ENCODE results near the gene ABCC9.
"Not testable (repeated sequence)": the region's sequence is repeated elsewhere in the genome, so short reads cannot be mapped to it uniquely, and the experiment has no call there.

The ABCC9 gene

GRCh38 chr12:21812340-21812739, 128.9 kb downstream of the ABCC9 start:
- H3K27ac ChIP-seq (ENCODE audit: low read depth in 2 of 2, low read length in 2 of 2); H3K9ac ChIP-seq (ENCODE audit: low read depth in 1 of 2, low read length in 2 of 2); H3K4me3 ChIP-seq (ENCODE audit: low read length in 2 of 2); H3K4me1 ChIP-seq (ENCODE audit: control insufficient read depth in 2 of 2, insufficient read depth in 2 of 2, low read length in 2 of 2); H3K27me3 ChIP-seq (ENCODE audit: control insufficient read depth in 2 of 2, insufficient read depth in 2 of 2, low read length in 2 of 2); H3K9me3 ChIP-seq (ENCODE audit: control insufficient read depth in 2 of 2, low read length in 2 of 2); H3K36me3 ChIP-seq (ENCODE audit: control insufficient read depth in 2 of 2, insufficient read depth in 2 of 2, low read length in 2 of 2): not testable (repeated sequence)

GRCh38 chr12:21809100-21809499, 132.1 kb downstream of the ABCC9 start:
- Histone ChIP-seq H3K9ac (ENCODE audit: low read depth in 1 of 2, low read length in 2 of 2) (no peak overlapping the region), H3K27me3 (ENCODE audit: control insufficient read depth in 2 of 2, insufficient read depth in 2 of 2, low read length in 2 of 2) (no peaks in the 10 kb centered on the region), H3K27ac (ENCODE audit: low read depth in 2 of 2, low read length in 2 of 2) (no peak overlapping the region), H3K9me3 (ENCODE audit: control insufficient read depth in 2 of 2, low read length in 2 of 2) (no peaks in the 10 kb centered on the region), H3K4me1 (ENCODE audit: control insufficient read depth in 2 of 2, insufficient read depth in 2 of 2, low read length in 2 of 2) (no peaks in the 10 kb centered on the region), H3K4me3 (ENCODE audit: low read length in 2 of 2) (no peak overlapping the region), H3K36me3 (ENCODE audit: control insufficient read depth in 2 of 2, insufficient read depth in 2 of 2, low read length in 2 of 2) (no peaks in the 10 kb centered on the region)

- Histone ChIP-seq H3K27me3 (ENCODE audit: control insufficient read depth in 2 of 2, insufficient read depth in 2 of 2, low read length in 2 of 2) (no peaks in the 10 kb centered on the region), H3K9ac (ENCODE audit: low read depth in 1 of 2, low read length in 2 of 2) (no peak overlapping the region), H3K9me3 (ENCODE audit: control insufficient read depth in 2 of 2, low read length in 2 of 2) (no peaks in the 10 kb centered on the region), H3K27ac (ENCODE audit: low read depth in 2 of 2, low read length in 2 of 2) (no peak overlapping the region), H3K4me1 (ENCODE audit: control insufficient read depth in 2 of 2, insufficient read depth in 2 of 2, low read length in 2 of 2) (no peaks in the 10 kb centered on the region), H3K36me3 (ENCODE audit: control insufficient read depth in 2 of 2, insufficient read depth in 2 of 2, low read length in 2 of 2) (no peaks in the 10 kb centered on the region), H3K4me3 (ENCODE audit: low read length in 2 of 2) (no peak overlapping the region)
Observed at GRCh38 chr12:21806255-21806654, 135.0 kb downstream of the ABCC9 start.

GRCh38 chr12:21801522-21802288, 139.5 kb downstream of the ABCC9 start:
- Histone ChIP-seq H3K27ac (ENCODE audit: low read depth in 2 of 2, low read length in 2 of 2) (no peak overlapping the region), H3K9me3 (ENCODE audit: control insufficient read depth in 2 of 2, low read length in 2 of 2) (no peaks in the 10 kb centered on the region), H3K9ac (ENCODE audit: low read depth in 1 of 2, low read length in 2 of 2) (no peak overlapping the region), H3K36me3 (ENCODE audit: control insufficient read depth in 2 of 2, insufficient read depth in 2 of 2, low read length in 2 of 2) (no peaks in the 10 kb centered on the region), H3K4me3 (ENCODE audit: low read length in 2 of 2) (no peak overlapping the region), H3K4me1 (ENCODE audit: control insufficient read depth in 2 of 2, insufficient read depth in 2 of 2, low read length in 2 of 2) (no peaks in the 10 kb centered on the region), H3K27me3 (ENCODE audit: control insufficient read depth in 2 of 2, insufficient read depth in 2 of 2, low read length in 2 of 2) (no peaks in the 10 kb centered on the region)

GRCh38 chr12:21800011-21800410, 141.2 kb downstream of the ABCC9 start:
- no peaks in the 10 kb centered on the region for H3K4me1 ChIP-seq (ENCODE audit: control insufficient read depth in 2 of 2, insufficient read depth in 2 of 2, low read length in 2 of 2)
- no peaks in the 10 kb centered on the region for H3K36me3 ChIP-seq (ENCODE audit: control insufficient read depth in 2 of 2, insufficient read depth in 2 of 2, low read length in 2 of 2)
- H3K9me3 ChIP-seq (ENCODE audit: control insufficient read depth in 2 of 2, low read length in 2 of 2) = no peaks in the 10 kb centered on the region
- no peak overlapping the region for H3K4me3 ChIP-seq (ENCODE audit: low read length in 2 of 2)
- H3K27me3 ChIP-seq (ENCODE audit: control insufficient read depth in 2 of 2, insufficient read depth in 2 of 2, low read length in 2 of 2) = no peaks in the 10 kb centered on the region
- H3K9ac ChIP-seq (ENCODE audit: low read depth in 1 of 2, low read length in 2 of 2) = no peak overlapping the region
- no peak overlapping the region for H3K27ac ChIP-seq (ENCODE audit: low read depth in 2 of 2, low read length in 2 of 2)

GRCh38 chr12:21797539-21797938, 143.7 kb downstream of the ABCC9 start:
- Histone ChIP-seq H3K9ac (ENCODE audit: low read depth in 1 of 2, low read length in 2 of 2) (no peak overlapping the region), H3K27ac (ENCODE audit: low read depth in 2 of 2, low read length in 2 of 2) (no peak overlapping the region), H3K4me1 (ENCODE audit: control insufficient read depth in 2 of 2, insufficient read depth in 2 of 2, low read length in 2 of 2) (no peaks in the 10 kb centered on the region), H3K4me3 (ENCODE audit: low read length in 2 of 2) (no peak overlapping the region), H3K9me3 (ENCODE audit: control insufficient read depth in 2 of 2, low read length in 2 of 2) (no peaks in the 10 kb centered on the region), H3K36me3 (ENCODE audit: control insufficient read depth in 2 of 2, insufficient read depth in 2 of 2, low read length in 2 of 2) (no peaks in the 10 kb centered on the region), H3K27me3 (ENCODE audit: control insufficient read depth in 2 of 2, insufficient read depth in 2 of 2, low read length in 2 of 2) (no peaks in the 10 kb centered on the region)

- Histone ChIP-seq H3K9ac (ENCODE audit: low read depth in 1 of 2, low read length in 2 of 2) (no peak overlapping the region), H3K36me3 (ENCODE audit: control insufficient read depth in 2 of 2, insufficient read depth in 2 of 2, low read length in 2 of 2) (no peaks in the 10 kb centered on the region), H3K9me3 (ENCODE audit: control insufficient read depth in 2 of 2, low read length in 2 of 2) (no peaks in the 10 kb centered on the region), H3K4me1 (ENCODE audit: control insufficient read depth in 2 of 2, insufficient read depth in 2 of 2, low read length in 2 of 2) (no peaks in the 10 kb centered on the region), H3K4me3 (ENCODE audit: low read length in 2 of 2) (no peak overlapping the region), H3K27ac (ENCODE audit: low read depth in 2 of 2, low read length in 2 of 2) (no peak overlapping the region), H3K27me3 (ENCODE audit: control insufficient read depth in 2 of 2, insufficient read depth in 2 of 2, low read length in 2 of 2) (no peaks in the 10 kb centered on the region)
Observed at GRCh38 chr12:21795648-21796328, 145.4 kb downstream of the ABCC9 start.

- not testable (repeated sequence) for H3K4me1 ChIP-seq (ENCODE audit: control insufficient read depth in 2 of 2, insufficient read depth in 2 of 2, low read length in 2 of 2); H3K9ac ChIP-seq (ENCODE audit: low read depth in 1 of 2, low read length in 2 of 2); H3K27ac ChIP-seq (ENCODE audit: low read depth in 2 of 2, low read length in 2 of 2); H3K9me3 ChIP-seq (ENCODE audit: control insufficient read depth in 2 of 2, low read length in 2 of 2); H3K27me3 ChIP-seq (ENCODE audit: control insufficient read depth in 2 of 2, insufficient read depth in 2 of 2, low read length in 2 of 2); H3K4me3 ChIP-seq (ENCODE audit: low read length in 2 of 2); H3K36me3 ChIP-seq (ENCODE audit: control insufficient read depth in 2 of 2, insufficient read depth in 2 of 2, low read length in 2 of 2)
Observed at GRCh38 chr12:21794807-21795595, 146.2 kb downstream of the ABCC9 start.

- not testable (repeated sequence) for H3K4me3 ChIP-seq (ENCODE audit: low read length in 2 of 2); H3K27ac ChIP-seq (ENCODE audit: low read depth in 2 of 2, low read length in 2 of 2); H3K36me3 ChIP-seq (ENCODE audit: control insufficient read depth in 2 of 2, insufficient read depth in 2 of 2, low read length in 2 of 2); H3K9ac ChIP-seq (ENCODE audit: low read depth in 1 of 2, low read length in 2 of 2); H3K27me3 ChIP-seq (ENCODE audit: control insufficient read depth in 2 of 2, insufficient read depth in 2 of 2, low read length in 2 of 2); H3K4me1 ChIP-seq (ENCODE audit: control insufficient read depth in 2 of 2, insufficient read depth in 2 of 2, low read length in 2 of 2); H3K9me3 ChIP-seq (ENCODE audit: control insufficient read depth in 2 of 2, low read length in 2 of 2)
Observed at GRCh38 chr12:21789687-21790086, 151.5 kb downstream of the ABCC9 start.
